ENCODE data around the gene TTC12. TPM values are rescaled to one million over a fixed set of nuclear protein-coding genes. Genes with fewer than 3 reads are reported as not detected.

TTC12 gene
- polyA plus RNA-seq, 1 of the 3 experiments (the other 2 are of a cell fraction), result 15.1 TPM

- no peak overlapping the region for H3K4me2 ChIP-seq
- CTCF ChIA-PET, result interaction anchor here (0.7 to 4.5 kb wide), 5 partner anchors 17 to 684 kb away, joined by 3 to 38 read pairs (median 4); no protein-coding TSS in a partner anchor
- WGBS (ENCODE audit: low lambda C conversion rate), result 67% methylated on average over 5 of the region's 5 CpGs
- no peak overlapping the region for H3K4me3 ChIP-seq (ENCODE audit: low read depth in 2 of 2, low read length in 1 of 2)
- DNase-seq, result no peak
- no peaks in the 10 kb centered on the region for H3K27me3 ChIP-seq (ENCODE audit: insufficient read depth)
- POLR2A ChIA-PET, result no interaction called here
- TF ChIP-seq JUND (IDR thresholded peaks at IDR 0.05) (no peak), GABPA (IDR thresholded peaks at IDR 0.05; ENCODE audit: low read depth) (no peak), NRF1 (IDR thresholded peaks at IDR 0.05; ENCODE audit: low read depth, low read length) (no peak), TCF12 (IDR thresholded peaks at IDR 0.05) (no peak), FOSL2 (IDR thresholded peaks at IDR 0.05; ENCODE audit: borderline replicate concordance, low read depth) (no peak), NFIC (IDR thresholded peaks at IDR 0.05; ENCODE audit: borderline replicate concordance) (no peak), RAD21 (IDR thresholded peaks at IDR 0.05; ENCODE audit: low read length) (no peak), GATA2 (CRISPR knock-in tag; IDR thresholded peaks at IDR 0.05) (no peak), POLR2AphosphoS5 (IDR thresholded peaks at IDR 0.05; ENCODE audit: low read depth, low read length) (no peak), FOXJ3 (CRISPR knock-in tag; IDR thresholded peaks at IDR 0.05) (no peak), CHD2 (IDR thresholded peaks at IDR 0.05; ENCODE audit: low read length, partially characterized antibody) (no peak), TAF1 (IDR thresholded peaks at IDR 0.05; ENCODE audit: borderline replicate concordance, low read depth, low read length) (no peak)
- TF ChIP-seq, protein P1, sequence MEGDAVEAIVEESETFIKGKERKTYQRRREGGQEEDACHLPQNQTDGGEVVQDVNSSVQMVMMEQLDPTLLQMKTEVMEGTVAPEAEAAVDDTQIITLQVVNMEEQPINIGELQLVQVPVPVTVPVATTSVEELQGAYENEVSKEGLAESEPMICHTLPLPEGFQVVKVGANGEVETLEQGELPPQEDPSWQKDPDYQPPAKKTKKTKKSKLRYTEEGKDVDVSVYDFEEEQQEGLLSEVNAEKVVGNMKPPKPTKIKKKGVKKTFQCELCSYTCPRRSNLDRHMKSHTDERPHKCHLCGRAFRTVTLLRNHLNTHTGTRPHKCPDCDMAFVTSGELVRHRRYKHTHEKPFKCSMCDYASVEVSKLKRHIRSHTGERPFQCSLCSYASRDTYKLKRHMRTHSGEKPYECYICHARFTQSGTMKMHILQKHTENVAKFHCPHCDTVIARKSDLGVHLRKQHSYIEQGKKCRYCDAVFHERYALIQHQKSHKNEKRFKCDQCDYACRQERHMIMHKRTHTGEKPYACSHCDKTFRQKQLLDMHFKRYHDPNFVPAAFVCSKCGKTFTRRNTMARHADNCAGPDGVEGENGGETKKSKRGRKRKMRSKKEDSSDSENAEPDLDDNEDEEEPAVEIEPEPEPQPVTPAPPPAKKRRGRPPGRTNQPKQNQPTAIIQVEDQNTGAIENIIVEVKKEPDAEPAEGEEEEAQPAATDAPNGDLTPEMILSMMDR (IDR thresholded peaks at IDR 0.05), result no peak
- TF ChIP-seq, protein P2, sequence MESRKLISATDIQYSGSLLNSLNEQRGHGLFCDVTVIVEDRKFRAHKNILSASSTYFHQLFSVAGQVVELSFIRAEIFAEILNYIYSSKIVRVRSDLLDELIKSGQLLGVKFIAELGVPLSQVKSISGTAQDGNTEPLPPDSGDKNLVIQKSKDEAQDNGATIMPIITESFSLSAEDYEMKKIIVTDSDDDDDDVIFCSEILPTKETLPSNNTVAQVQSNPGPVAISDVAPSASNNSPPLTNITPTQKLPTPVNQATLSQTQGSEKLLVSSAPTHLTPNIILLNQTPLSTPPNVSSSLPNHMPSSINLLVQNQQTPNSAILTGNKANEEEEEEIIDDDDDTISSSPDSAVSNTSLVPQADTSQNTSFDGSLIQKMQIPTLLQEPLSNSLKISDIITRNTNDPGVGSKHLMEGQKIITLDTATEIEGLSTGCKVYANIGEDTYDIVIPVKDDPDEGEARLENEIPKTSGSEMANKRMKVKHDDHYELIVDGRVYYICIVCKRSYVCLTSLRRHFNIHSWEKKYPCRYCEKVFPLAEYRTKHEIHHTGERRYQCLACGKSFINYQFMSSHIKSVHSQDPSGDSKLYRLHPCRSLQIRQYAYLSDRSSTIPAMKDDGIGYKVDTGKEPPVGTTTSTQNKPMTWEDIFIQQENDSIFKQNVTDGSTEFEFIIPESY (IDR thresholded peaks at IDR 0.05; ENCODE audit: borderline replicate concordance, low read depth), result no peak
- H3K79me2 ChIP-seq (ENCODE audit: insufficient read depth), result no peaks in the 10 kb centered on the region
- H2AFZ ChIP-seq (ENCODE audit: low read depth), result no peak overlapping the region
- peaks cover 0 to 32% of the 10 kb centered on the region in 2 experiments; a peak in 1 of 4 replicates for H3K4me1 ChIP-seq (ENCODE audit: control insufficient read depth in 1 of 2, insufficient read depth in 2 of 2, low read depth in 1 of 2, low read length in 1 of 2)
- H4K20me1 ChIP-seq (ENCODE audit: insufficient read depth), result no peaks in the 10 kb centered on the region
- no peaks in the 10 kb centered on the region for H3K9me2 ChIP-seq
- H3K36me3 ChIP-seq (replicated peaks in 1 of 2; ENCODE audit: control insufficient read depth in 1 of 2, insufficient read depth in 2 of 2, low read length in 1 of 2), result no peaks in the 10 kb centered on the region
- peak overlapping the region in 1 of 2 experiments; percentile 12; a peak in 1 of 4 replicates for H3K27ac ChIP-seq (ENCODE audit: low read depth in 2 of 2, low read length in 1 of 2)
- no peaks in the 10 kb centered on the region for H3K9me3 ChIP-seq
- no peak overlapping the region for H3K9ac ChIP-seq
- no peaks in the 10 kb centered on the region for H3F3A ChIP-seq (replicated peaks; ENCODE audit: insufficient read depth)
These were observed 42.1 kb upstream of the TTC12 start for GRCh38 chr11:113272281-113272680.

DNA sequence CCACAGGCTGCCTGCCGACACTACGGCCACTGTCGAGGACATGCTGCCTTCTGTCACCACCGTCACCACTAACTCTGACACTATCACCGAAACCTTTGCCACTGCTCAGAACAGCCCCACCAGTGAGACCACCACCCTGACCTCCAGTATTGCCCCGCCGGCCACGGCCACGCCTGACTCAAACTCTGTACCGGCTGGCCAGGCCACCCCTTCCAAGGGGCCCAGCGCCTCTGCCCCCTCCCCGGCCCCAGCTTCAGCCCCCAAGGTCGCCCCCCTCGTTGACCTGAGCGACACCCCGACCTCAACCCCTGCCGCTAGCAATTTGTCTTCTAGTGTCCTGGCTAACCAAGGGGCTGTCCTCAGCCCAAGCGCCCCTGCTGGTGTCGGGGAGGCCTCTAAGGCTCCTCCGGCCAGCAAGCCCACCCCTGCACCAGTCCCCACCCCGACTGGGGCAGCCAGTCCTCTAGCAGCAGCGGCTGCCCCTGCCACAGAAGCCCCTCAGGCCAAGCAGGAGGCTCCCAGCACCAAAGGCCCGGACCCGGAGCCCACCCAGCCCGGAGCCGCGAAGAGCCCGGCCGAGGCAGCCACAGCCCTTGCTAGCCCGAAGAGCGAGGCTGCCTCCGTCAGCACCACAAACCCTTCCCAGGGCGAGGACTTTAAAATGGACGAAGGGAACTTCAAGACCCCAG lies 41.3 kb upstream of the TTC12 start:
- H3K9me3 ChIP-seq, result no peaks in the 10 kb centered on the region
- H3K9ac ChIP-seq, result no peak overlapping the region
- H3K4me3 ChIP-seq (ENCODE audit: low read depth in 2 of 2, low read length in 1 of 2), result no peak overlapping the region
- ChIA-PET CTCF (interaction anchor here (0.7 to 4.5 kb wide), 8 partner anchors 16 to 685 kb away, joined by 3 to 38 read pairs (median 4); no protein-coding TSS in a partner anchor), POLR2A (no interaction called here)
- H3K4me2 ChIP-seq, result no peak overlapping the region
- no peak for TF ChIP-seq GABPA (IDR thresholded peaks at IDR 0.05; ENCODE audit: low read depth)
- TF ChIP-seq ELF1 (IDR thresholded peaks at IDR 0.05), result no peak
- no peak for TF ChIP-seq TCF12 (IDR thresholded peaks at IDR 0.05)
- H3K27ac ChIP-seq (ENCODE audit: low read depth in 2 of 2, low read length in 1 of 2), result peak overlapping the region in 1 of 2 experiments; percentile 89; a peak in 2 of 4 replicates
- H3K79me2 ChIP-seq (ENCODE audit: insufficient read depth), result no peaks in the 10 kb centered on the region
- H3F3A ChIP-seq (replicated peaks; ENCODE audit: insufficient read depth), result no peaks in the 10 kb centered on the region
- H3K4me1 ChIP-seq (ENCODE audit: control insufficient read depth in 1 of 2, insufficient read depth in 2 of 2, low read depth in 1 of 2, low read length in 1 of 2), result peaks cover 0 to 29% of the 10 kb centered on the region in 2 experiments; a peak in 1 of 4 replicates
- no peaks in the 10 kb centered on the region for H3K27me3 ChIP-seq (ENCODE audit: insufficient read depth)
- no peaks in the 10 kb centered on the region for H3K9me2 ChIP-seq
- WGBS (ENCODE audit: low lambda C conversion rate), result 90% methylated on average over 24 of the region's 34 CpGs
- peak; percentile 56 for DNase-seq
- H4K20me1 ChIP-seq (ENCODE audit: insufficient read depth), result no peaks in the 10 kb centered on the region
- no peak overlapping the region for H2AFZ ChIP-seq (ENCODE audit: low read depth)
- H3K36me3 ChIP-seq (replicated peaks in 1 of 2; ENCODE audit: control insufficient read depth in 1 of 2, insufficient read depth in 2 of 2, low read length in 1 of 2), result no peaks in the 10 kb centered on the region
